COLO668 (cell line): ENCODE results near the gene KCNAB1.

Experiments
- DNase-seq: peaks from one replicate; lab custom pipeline; 2025; ENCODE audit not compliant: unreplicated experiment; lab: John Stamatoyannopoulos, UW

KCNAB1 gene

GRCh38 chr3:156443079-156443478 lies 322.7 kb downstream of the KCNAB1 start:
- DNase-seq: no peak

- DNase-seq: no peak
Measured at GRCh38 chr3:156445117-156446090, 325.0 kb downstream of the KCNAB1 start.

- no peak for DNase-seq
Measured at GRCh38 chr3:156448300-156448699, 327.9 kb downstream of the KCNAB1 start.

GRCh38 chr3:156449710-156450574 lies 329.6 kb downstream of the KCNAB1 start:
- DNase-seq: peak; percentile 13

GRCh38 chr3:156455839-156456238 lies 335.5 kb downstream of the KCNAB1 start:
- DNase-seq: no peak

- DNase-seq: no peak
Measured at GRCh38 chr3:156456771-156457224, 336.4 kb downstream of the KCNAB1 start.

GRCh38 chr3:156459434-156459833 lies 339.1 kb downstream of the KCNAB1 start:
- DNase-seq: no peak

- no peak for DNase-seq
Measured at GRCh38 chr3:156460206-156460611, 339.8 kb downstream of the KCNAB1 start.

- DNase-seq: no peak
Measured at GRCh38 chr3:156461889-156462288, 341.5 kb downstream of the KCNAB1 start.

GRCh38 chr3:156463123-156463522 lies 342.7 kb downstream of the KCNAB1 start:
- no peak for DNase-seq

GRCh38 chr3:156465194-156465593 lies 344.8 kb downstream of the KCNAB1 start:
- DNase-seq: no peak

- no peak for DNase-seq
Measured at GRCh38 chr3:156469456-156469855, 349.1 kb downstream of the KCNAB1 start.

GRCh38 chr3:156471431-156471830 lies 351.1 kb downstream of the KCNAB1 start:
- no peak for DNase-seq

- DNase-seq: no peak
Measured at GRCh38 chr3:156472150-156472549, 351.8 kb downstream of the KCNAB1 start.

- DNase-seq: no peak
Measured at GRCh38 chr3:156472684-156473083, 352.3 kb downstream of the KCNAB1 start.

GRCh38 chr3:156473341-156473740 lies 353.0 kb downstream of the KCNAB1 start:
- DNase-seq: no peak

- DNase-seq: no peak
Measured at GRCh38 chr3:156474560-156475389, 354.4 kb downstream of the KCNAB1 start.

GRCh38 chr3:156477323-156477722 lies 356.9 kb downstream of the KCNAB1 start:
- DNase-seq: no peak

GRCh38 chr3:156478891-156479290 lies 358.5 kb downstream of the KCNAB1 start:
- DNase-seq: no peak

- DNase-seq: no peak
Measured at GRCh38 chr3:156479604-156480003, 359.2 kb downstream of the KCNAB1 start.

- no peak for DNase-seq
Measured at GRCh38 chr3:156480949-156481348, 360.6 kb downstream of the KCNAB1 start.
